WERI-Rb-1 (cell line): ENCODE measurements around the gene DDX59.

Source experiments
- DNase-seq: peaks from one replicate; pipeline ENCODE4 v3.0.0-alpha.2; 2020
- H3K27ac ChIP-seq: fragments of 250-450 bp; sonication (Bioruptor Pico); 2 replicates; pipeline ENCODE4 v1.5.1; 2020; ENCODE audit warnings: mild to moderate bottlenecking, moderate library complexity
- H3K27me3 ChIP-seq: fragments of 250-450 bp; sonication (Bioruptor Pico); 2 replicates; pipeline ENCODE4 v1.5.1; 2021; ENCODE audit warnings: mild to moderate bottlenecking, low read depth, moderate library complexity; ENCODE audit not compliant: insufficient read depth, severe bottlenecking
- H3K36me3 ChIP-seq: fragments of 250-450 bp; sonication (Bioruptor Pico); 2 replicates; pipeline ENCODE4 v1.5.1; 2020; ENCODE audit warnings: mild to moderate bottlenecking, moderate library complexity
- H3K4me3 ChIP-seq: 2 replicates; pipeline ENCODE4 v1.5.1; 2011; ENCODE audit warnings: low read depth, mild to moderate bottlenecking, control low read depth, low read length
- H3K9me3 ChIP-seq: fragments of 250-450 bp; sonication (Bioruptor Pico); 2 replicates; pipeline ENCODE4 v1.5.1; 2021; ENCODE audit warnings: mild to moderate bottlenecking, moderate library complexity; ENCODE audit not compliant: severe bottlenecking
- TF ChIP-seq, protein P1 (sequence below): IDR thresholded peaks from 2 replicates; pipeline ENCODE4 v1.5.1; 2011; ENCODE audit warnings: low read depth, mild to moderate bottlenecking, control low read depth, inconsistent platforms, low read length

DDX59 gene

DNA sequence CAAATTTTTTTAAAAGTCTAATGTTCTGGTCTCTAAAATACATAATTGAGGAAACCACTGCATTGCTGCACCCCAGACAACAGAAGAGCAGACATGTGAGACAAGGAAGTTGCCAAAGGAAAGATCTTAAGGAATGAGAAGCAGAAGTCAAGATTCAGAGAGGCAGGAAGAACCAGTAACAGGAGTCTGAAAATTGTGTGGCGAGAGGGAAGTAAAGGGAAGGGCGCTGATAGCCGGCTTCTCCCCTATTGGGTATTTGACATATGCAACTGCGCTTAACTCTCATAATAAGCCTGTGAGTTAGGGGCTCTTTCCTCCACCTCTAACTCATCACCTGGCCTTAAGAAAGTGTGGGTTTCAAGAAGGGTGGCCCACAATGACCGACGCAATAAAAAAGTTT, 27.2 kb downstream of the DDX59 start:
- Histone ChIP-seq H3K27me3 (no peaks in the 10 kb centered on the region), H3K27ac (no peak overlapping the region), H3K9me3 (no peaks in the 10 kb centered on the region), H3K36me3 (peaks cover 15% of the 10 kb centered on the region), H3K4me3 (no peak overlapping the region)
- TF ChIP-seq, protein P1, sequence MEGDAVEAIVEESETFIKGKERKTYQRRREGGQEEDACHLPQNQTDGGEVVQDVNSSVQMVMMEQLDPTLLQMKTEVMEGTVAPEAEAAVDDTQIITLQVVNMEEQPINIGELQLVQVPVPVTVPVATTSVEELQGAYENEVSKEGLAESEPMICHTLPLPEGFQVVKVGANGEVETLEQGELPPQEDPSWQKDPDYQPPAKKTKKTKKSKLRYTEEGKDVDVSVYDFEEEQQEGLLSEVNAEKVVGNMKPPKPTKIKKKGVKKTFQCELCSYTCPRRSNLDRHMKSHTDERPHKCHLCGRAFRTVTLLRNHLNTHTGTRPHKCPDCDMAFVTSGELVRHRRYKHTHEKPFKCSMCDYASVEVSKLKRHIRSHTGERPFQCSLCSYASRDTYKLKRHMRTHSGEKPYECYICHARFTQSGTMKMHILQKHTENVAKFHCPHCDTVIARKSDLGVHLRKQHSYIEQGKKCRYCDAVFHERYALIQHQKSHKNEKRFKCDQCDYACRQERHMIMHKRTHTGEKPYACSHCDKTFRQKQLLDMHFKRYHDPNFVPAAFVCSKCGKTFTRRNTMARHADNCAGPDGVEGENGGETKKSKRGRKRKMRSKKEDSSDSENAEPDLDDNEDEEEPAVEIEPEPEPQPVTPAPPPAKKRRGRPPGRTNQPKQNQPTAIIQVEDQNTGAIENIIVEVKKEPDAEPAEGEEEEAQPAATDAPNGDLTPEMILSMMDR, result no peak
- DNase-seq, result no peak

DNA sequence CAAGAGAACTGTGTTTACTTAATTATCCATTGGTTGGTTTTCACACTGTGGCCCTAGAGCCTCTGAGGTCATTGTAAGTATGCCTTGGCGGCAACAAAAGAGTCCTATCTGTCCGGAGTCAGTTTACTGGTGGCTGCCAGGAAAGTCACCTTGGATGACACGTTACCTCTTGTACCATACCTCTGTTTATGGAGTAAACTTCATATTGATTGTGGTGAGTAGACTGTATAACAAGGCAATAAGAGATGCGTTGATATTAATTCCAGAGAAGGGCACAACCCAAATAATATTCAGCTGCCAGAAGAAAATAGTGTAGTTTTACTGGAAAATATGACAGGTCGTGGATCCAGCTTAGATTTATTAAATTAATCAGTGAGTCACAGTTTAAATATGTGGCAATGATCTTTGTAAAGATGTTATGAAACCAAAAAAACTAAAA, 28.7 kb downstream of the DDX59 start:
- Histone ChIP-seq H3K9me3 (no peaks in the 10 kb centered on the region), H3K27me3 (no peaks in the 10 kb centered on the region), H3K36me3 (peaks cover 10% of the 10 kb centered on the region), H3K4me3 (no peak overlapping the region), H3K27ac (no peak overlapping the region)
- DNase-seq, result no peak
- TF ChIP-seq, protein P1, result no peak

DNA sequence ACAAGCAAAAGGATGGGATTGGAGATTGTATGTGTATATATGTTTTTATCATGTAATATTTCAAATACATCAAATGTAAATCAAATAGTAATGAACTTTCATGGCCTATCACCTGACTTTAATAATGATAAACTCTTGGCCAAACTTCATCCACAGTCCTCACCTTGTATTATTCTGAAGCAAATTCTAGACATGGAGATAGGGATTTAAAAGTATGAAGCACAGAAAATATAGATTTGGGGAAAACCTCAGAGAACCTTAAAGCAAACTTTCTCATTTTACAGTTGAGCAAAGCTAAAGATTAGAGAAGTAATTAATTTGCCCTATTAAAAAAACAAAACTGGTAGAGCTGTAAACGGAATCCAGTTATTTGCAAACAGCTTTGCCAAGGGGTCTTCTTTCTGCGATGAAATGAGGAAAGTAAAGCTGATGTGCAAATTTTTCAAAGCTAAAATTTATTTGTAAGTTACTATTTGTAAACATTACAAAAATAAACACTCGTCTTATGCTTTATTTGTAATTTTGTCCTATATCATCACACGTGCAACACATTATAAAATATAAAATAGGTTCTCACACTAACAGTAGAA, 29.2 kb downstream of the DDX59 start:
- DNase-seq, result no peak
- Histone ChIP-seq H3K27me3 (no peaks in the 10 kb centered on the region), H3K36me3 (peaks cover 6% of the 10 kb centered on the region), H3K4me3 (no peak overlapping the region), H3K9me3 (no peaks in the 10 kb centered on the region), H3K27ac (no peak overlapping the region)
- TF ChIP-seq, protein P1, result no peak

DNA sequence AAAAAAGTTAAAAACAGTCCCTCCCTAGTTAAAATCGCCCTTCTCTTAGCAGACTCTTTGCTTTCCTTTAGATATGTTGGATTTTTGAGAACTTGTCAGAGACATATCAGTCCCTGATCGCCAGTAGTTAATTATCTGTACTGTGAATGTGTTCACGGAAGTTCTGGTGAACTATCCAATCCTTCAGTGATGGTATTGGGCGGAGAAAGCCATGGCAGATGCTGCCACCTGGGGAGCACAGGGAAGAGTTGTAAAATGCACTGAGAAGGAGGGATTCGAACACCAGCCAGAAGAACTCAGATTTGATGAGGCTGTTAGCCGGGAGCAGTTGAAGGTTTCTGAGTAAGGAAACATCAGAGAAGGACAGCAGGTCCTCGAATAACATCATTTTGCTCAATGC, 31.6 kb downstream of the DDX59 start:
- Histone ChIP-seq H3K27me3 (no peaks in the 10 kb centered on the region), H3K36me3 (no peaks in the 10 kb centered on the region), H3K9me3 (no peaks in the 10 kb centered on the region), H3K4me3 (no peak overlapping the region), H3K27ac (no peak overlapping the region)
- no peak for DNase-seq
- TF ChIP-seq, protein P1, result 0 out of 2 replicates have a peak, but pooled peaks have one; percentile 20

DNA sequence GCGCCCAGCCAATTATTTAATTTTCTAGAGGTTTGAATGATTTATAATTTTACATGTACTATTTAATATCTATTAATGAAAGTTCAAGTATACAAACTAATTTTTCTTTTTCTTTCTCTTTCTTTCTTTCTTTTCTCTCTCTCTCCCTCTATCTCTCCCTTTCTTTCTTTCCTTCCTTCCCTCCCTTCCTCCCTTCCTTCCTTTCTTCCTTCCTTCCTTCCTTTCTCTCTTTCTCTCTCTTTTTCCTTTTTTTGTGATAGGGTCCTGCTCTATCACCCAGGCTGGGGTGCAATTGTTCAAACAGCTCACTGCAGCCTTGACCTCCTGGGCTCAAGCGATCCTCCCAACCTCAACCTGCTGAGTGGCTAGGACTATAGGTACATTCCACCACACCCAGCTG, 33.0 kb downstream of the DDX59 start:
- TF ChIP-seq, protein P1, result no peak
- no peaks in the 10 kb centered on the region for H3K9me3 ChIP-seq
- no peaks in the 10 kb centered on the region for H3K27me3 ChIP-seq
- H3K27ac ChIP-seq, result no peak overlapping the region
- H3K4me3 ChIP-seq, result no peak overlapping the region
- DNase-seq, result no peak
- no peaks in the 10 kb centered on the region for H3K36me3 ChIP-seq
